Thymus (tissue), 11 donors: Measurements from ENCODE around the gene DCC. TPM values are rescaled to one million over a fixed set of nuclear protein-coding genes. Genes with fewer than 3 reads are reported as not detected.
"Not testable (repeated sequence)": the region's sequence is repeated elsewhere in the genome, so short reads cannot be mapped to it uniquely, and the experiment has no call there.

Source experiments
- DNase-seq, 9 donors: peaks; one replicate each; pipeline ENCODE4 v3.0.0-alpha.2; 2013; ENCODE audit warnings: low spot score in 9 of 9, low read depth in 6 of 9, missing footprints in 1 of 9
- H3K27ac ChIP-seq, 2 donors: one replicate each; pipeline ENCODE4 v1.5.1; 2013; ENCODE audit warnings: control low read depth in 1 of 2, low read depth in 1 of 2, low read length in 1 of 2, mild to moderate bottlenecking in 1 of 2, moderate library complexity in 1 of 2
- H3K27me3 ChIP-seq, 2 donors: one replicate each; pipeline ENCODE4 v1.5.1; 2013; ENCODE audit warnings: low read length in 1 of 2; ENCODE audit not compliant: control insufficient read depth in 2 of 2, insufficient read depth in 1 of 2
- H3K36me3 ChIP-seq, 2 donors: one replicate each; pipeline ENCODE4 v1.5.1; 2013; ENCODE audit warnings: low read length in 1 of 2, mild to moderate bottlenecking in 1 of 2, moderate library complexity in 1 of 2; ENCODE audit not compliant: control insufficient read depth in 2 of 2, insufficient read depth in 2 of 2
- H3K4me1 ChIP-seq, 2 donors: one replicate each; pipeline ENCODE4 v1.5.1; 2013; ENCODE audit warnings: low read length in 2 of 2; ENCODE audit not compliant: control insufficient read depth in 2 of 2, insufficient read depth in 2 of 2
- H3K4me3 ChIP-seq, 2 donors: one replicate each; pipeline ENCODE4 v1.5.1; 2013; ENCODE audit warnings: low read length in 2 of 2, control low read depth in 1 of 2, mild to moderate bottlenecking in 1 of 2
- H3K9me3 ChIP-seq, 2 donors: one replicate each; pipeline ENCODE4 v1.5.1; 2013; ENCODE audit warnings: low read length in 1 of 2, mild to moderate bottlenecking in 1 of 2; ENCODE audit not compliant: control insufficient read depth in 2 of 2, insufficient read depth in 1 of 2
- WGBS: extraction: QIAGEN DNeasy Blood & Tissue Kit; methylation state at CpG from one replicate; pipeline ENCODE4 v1.1.7; 2013; 5-methylcytosine and 5-hydroxymethylcytosine counted together
- polyA plus RNA-seq: library from polyadenylated mRNA; stranded (reverse); fragments of 200-250 nt; gene quantifications from one replicate; pipeline ENCODE4 v1.2.3, GENCODE V29; 2013
- total RNA-seq: library from RNA; stranded (reverse); fragments of 120-200 nt; gene quantifications from one replicate; pipeline ENCODE4 v1.2.4, GENCODE V29; 2013
- donor health status: healthy.

The DCC gene
- total and polyA plus RNA-seq, 2 donors, result 0.68 to 7.6 TPM

DNA sequence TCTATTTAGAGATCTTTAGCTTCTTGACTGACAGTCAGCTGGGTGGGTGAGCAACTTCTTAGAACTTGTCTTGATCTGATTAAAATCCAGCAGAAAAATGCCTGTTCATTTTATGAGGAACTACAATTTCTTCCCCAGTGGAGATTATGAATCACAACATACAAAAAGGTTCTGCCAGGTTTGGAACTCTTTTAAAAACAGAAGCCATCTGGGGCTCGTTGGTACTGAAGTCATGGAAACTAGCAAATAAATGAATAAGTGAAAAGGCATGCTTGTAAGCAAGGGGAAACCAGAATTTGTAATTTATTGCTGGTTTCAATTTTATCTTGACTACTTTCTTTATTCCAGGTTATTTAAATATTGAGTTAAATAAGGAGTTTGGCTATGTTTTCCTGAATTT is 1117.1 kb downstream of the DCC start:
- DNase-seq, result no peak
- no peaks in the 10 kb centered on the region for H3K4me1 ChIP-seq
- H3K27me3 ChIP-seq, result no peaks in the 10 kb centered on the region
- no peaks in the 10 kb centered on the region for H3K36me3 ChIP-seq
- no peak overlapping the region for H3K4me3 ChIP-seq
- H3K27ac ChIP-seq, result no peak overlapping the region
- 18% methylated on average over 1 of the region's 1 CpG for WGBS
- no peaks in the 10 kb centered on the region for H3K9me3 ChIP-seq

DNA sequence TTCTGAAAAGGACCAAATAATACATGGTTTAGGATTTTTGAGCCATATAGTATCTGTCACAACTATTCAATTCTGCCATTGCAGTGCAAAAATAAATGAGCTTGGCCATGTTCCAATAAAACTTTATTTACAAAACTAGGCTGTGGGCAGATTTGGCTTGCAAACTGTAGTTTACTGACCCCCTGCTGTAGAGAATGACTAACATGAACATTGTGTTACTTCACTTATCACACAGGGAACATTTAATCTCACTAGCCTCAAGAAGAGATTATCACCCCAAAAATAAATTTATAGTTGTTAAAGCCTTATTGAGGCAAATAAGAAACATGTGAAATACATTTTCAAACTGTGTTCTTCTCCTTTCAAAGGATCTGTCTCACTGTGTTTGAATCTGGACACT is 1118.3 kb downstream of the DCC start:
- no peak overlapping the region for H3K4me3 ChIP-seq
- no peaks in the 10 kb centered on the region for H3K27me3 ChIP-seq
- H3K27ac ChIP-seq, result no peak overlapping the region
- H3K9me3 ChIP-seq, result no peaks in the 10 kb centered on the region
- no peaks in the 10 kb centered on the region for H3K36me3 ChIP-seq
- no peaks in the 10 kb centered on the region for H3K4me1 ChIP-seq
- no peak for DNase-seq

DNA sequence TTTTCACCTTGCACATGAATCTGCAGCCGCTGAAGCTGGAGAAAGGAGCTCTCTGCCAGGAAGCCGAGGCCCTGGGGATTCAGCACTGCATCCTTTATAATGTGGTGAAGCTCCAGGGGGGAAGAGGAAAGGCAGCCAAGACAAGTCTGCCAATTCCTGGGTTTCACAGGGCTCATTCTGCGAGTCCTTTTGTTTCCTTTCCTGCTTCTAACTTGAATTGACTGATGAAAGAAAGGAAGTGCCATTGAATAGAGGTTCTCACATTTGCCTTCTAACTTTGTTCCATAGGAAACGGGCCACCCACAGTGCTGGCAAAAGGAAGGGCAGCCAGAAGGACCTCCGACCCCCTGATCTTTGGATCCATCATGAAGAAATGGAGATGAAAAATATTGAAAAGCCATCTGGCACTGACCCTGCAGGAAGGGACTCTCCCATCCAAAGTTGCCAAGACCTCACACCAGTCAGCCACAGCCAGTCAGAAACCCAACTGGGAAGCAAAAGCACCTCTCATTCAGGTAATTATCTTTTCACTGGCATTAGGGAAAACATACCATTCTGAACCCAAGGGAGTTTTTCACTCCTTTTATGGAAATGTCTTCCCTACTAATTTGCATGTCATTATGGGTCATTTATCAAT is 1119.1 kb downstream of the DCC start:
- no peaks in the 10 kb centered on the region for H3K27me3 ChIP-seq
- no peak overlapping the region for H3K27ac ChIP-seq
- H3K4me1 ChIP-seq, result no peaks in the 10 kb centered on the region
- WGBS, result 23% methylated on average over 5 of the region's 5 CpGs
- DNase-seq, result no peak
- no peaks in the 10 kb centered on the region for H3K36me3 ChIP-seq
- H3K9me3 ChIP-seq, result no peaks in the 10 kb centered on the region
- H3K4me3 ChIP-seq, result no peak overlapping the region

DNA sequence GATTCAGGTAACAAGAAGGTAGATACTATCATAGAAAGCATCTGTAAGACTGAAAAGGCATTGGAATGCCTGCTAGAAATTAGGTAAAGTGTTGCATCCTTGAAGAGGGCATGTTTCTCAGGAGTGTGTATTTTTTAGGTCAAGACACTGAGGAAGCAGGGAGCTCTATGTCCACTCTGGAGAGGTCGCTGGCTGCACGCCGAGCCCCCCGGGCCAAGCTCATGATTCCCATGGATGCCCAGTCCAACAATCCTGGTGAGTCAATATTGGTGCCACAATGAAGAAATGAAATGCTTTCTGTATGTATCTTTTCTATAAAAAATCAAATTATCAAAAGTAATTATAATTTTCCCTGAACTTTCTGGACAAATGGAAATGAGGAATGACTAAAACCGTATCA is 1127.8 kb downstream of the DCC start:
- DNase-seq, result no peak
- 95% methylated on average over 5 of the region's 5 CpGs for WGBS

DNA sequence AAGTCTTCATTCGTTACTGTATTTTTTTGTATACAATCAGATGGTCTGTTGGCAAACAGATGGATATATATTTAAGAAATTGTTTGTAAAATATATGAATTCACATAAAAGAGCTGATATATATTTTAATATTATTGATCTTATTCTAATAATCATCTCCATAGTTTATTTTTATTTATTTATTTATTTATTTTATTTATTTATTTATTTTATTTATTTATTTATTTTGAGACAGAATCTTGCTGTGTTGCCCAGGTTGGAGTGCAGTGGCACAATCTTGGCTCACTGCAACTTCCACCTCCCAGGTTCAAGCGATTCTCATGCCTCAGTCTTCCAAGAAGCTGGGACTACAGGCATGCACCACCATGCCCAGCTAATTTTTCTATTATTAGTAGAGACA is 1128.2 kb downstream of the DCC start:
- not testable (repeated sequence) for H3K27ac ChIP-seq, H3K4me1 ChIP-seq, H3K36me3 ChIP-seq, H3K4me3 ChIP-seq, DNase-seq, H3K27me3 ChIP-seq, H3K9me3 ChIP-seq
- 96% methylated on average over 2 of the region's 2 CpGs for WGBS

More for the DNA sequence above, 1127.8 kb downstream of the DCC start:
- no peaks in the 10 kb centered on the region for H3K27me3 ChIP-seq
- H3K9me3 ChIP-seq, result no peaks in the 10 kb centered on the region
- H3K4me3 ChIP-seq, result no peak overlapping the region
- H3K36me3 ChIP-seq, result no peaks in the 10 kb centered on the region
- H3K27ac ChIP-seq, result no peak overlapping the region
- H3K4me1 ChIP-seq, result no peaks in the 10 kb centered on the region

DNA sequence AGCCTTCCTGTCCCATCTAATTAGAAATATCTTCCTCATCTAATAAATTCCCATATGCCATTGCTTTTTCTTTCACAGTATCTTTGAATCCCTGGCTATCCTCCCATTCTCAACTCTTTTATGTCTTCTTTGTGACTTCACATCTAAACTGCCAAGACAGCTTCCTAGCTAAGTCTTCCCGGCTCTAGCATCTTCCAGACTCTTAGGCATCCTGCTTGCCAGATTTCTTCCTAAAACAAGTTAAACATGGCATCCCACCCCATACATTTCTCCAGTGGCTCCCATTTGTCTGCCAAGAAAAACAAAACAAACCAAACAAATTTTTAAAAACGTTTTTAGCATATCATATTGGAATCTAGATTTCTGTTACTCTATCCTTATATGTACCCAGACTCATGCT is 1132.5 kb downstream of the DCC start:
- H3K27ac ChIP-seq, result no peak overlapping the region
- no peak for DNase-seq
- WGBS, result 51% methylated on average over 2 of the region's 2 CpGs
- H3K4me3 ChIP-seq, result no peak overlapping the region
- H3K36me3 ChIP-seq, result no peaks in the 10 kb centered on the region
- H3K9me3 ChIP-seq, result peaks cover 0 to 7% of the 10 kb centered on the region in 2 donors
- H3K27me3 ChIP-seq, result no peaks in the 10 kb centered on the region
- H3K4me1 ChIP-seq, result no peaks in the 10 kb centered on the region

DNA sequence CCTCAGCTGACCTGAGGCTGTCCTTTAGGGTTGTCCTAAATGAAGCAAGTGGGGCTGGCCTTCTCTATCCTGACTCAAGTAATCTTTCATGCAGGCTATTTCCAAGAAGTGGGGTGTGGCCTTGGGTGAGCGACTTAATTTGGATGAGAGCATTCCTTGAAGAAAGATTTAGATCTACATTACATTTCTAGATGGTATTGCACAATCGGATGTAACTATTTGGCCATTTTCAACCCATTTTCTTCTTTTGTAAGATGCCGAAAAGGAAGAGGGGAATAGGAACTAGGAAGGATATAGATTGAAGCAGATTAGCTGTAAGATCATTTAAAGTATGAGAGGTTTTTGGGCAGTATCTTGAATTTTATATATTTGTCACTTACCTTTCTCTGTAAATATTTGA is 1138.2 kb downstream of the DCC start:
- 89% methylated on average over 3 of the region's 3 CpGs for WGBS
- H3K27ac ChIP-seq, result no peak overlapping the region
- no peaks in the 10 kb centered on the region for H3K27me3 ChIP-seq
- H3K9me3 ChIP-seq, result peaks cover 0 to 7% of the 10 kb centered on the region in 2 donors
- H3K4me1 ChIP-seq, result no peaks in the 10 kb centered on the region
- no peaks in the 10 kb centered on the region for H3K36me3 ChIP-seq
- no peak overlapping the region for H3K4me3 ChIP-seq
- no peak for DNase-seq

DNA sequence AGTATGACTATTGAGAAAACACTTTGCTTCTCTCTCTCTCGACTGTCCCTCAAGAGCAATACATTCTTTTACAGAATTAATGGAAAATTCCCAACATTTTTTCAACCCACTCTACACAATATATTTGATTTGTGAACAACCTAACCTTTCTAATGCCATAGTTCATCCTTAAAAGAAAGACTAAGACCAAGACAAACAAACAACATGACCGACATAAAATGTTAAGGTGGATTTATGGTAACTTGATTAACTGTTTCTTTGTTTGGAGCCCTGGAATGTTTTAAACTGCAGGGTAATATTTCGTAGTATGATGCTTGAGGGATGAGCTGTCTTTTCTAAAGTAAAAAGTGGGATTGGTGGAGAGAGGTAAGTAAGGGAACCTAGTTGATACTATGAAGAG is 1146.3 kb downstream of the DCC start:
- H3K36me3 ChIP-seq, result no peaks in the 10 kb centered on the region
- H3K4me3 ChIP-seq, result no peak overlapping the region
- H3K9me3 ChIP-seq, result no peaks in the 10 kb centered on the region
- H3K27me3 ChIP-seq, result no peaks in the 10 kb centered on the region
- H3K27ac ChIP-seq, result no peak overlapping the region
- DNase-seq, result no peak
- H3K4me1 ChIP-seq, result no peaks in the 10 kb centered on the region
- whole genome bisulfite sequencing, result 66% methylated on average over 3 of the region's 3 CpGs

DNA sequence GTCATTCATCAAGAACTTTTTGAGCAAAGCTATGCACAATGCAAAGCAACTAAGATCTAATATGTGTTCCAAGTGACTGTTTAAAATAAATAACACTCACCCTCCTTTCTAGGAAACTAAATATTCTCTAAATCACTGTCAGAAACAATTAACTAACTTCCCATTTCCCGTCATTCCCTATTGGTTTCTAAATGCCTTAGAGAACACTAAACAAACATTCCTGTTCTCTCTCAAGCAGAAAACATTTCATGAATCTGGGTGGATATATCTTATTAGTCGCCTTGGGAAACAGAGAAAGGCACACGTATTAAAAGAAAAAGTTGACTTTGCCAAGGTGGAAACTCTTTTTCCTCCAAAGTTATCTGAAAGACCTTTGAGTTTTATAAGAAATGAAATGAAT is 1149.3 kb downstream of the DCC start:
- Histone ChIP-seq H3K4me1 (no peaks in the 10 kb centered on the region), H3K36me3 (no peaks in the 10 kb centered on the region), H3K4me3 (no peak overlapping the region), H3K27ac (no peak overlapping the region), H3K9me3 (no peaks in the 10 kb centered on the region), H3K27me3 (no peaks in the 10 kb centered on the region)
- WGBS, result 30% methylated on average over 3 of the region's 3 CpGs
- DNase-seq, result no peak

DNA sequence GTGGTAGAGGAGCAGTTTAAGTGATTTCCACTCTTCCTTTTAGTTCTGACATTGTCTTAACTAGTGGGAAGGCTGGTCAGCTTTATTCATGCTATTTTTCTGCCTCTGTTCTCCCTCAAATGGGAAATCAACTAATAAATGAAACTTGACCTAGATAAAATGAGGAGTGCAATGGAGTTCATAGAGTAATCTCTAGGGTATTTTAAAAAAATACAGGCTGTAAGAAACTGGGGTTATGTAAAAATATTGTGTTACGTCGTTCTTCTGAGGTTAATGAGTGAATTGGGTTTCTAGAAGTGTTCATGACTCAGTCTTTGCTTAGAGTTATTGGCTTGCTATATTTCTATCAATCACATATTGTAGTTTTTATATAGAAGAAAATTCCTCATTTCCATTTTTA is 1150.0 kb downstream of the DCC start:
- H3K27ac ChIP-seq, result no peak overlapping the region
- no peaks in the 10 kb centered on the region for H3K36me3 ChIP-seq
- no peaks in the 10 kb centered on the region for H3K27me3 ChIP-seq
- WGBS, result 94% methylated on average over 2 of the region's 2 CpGs
- H3K9me3 ChIP-seq, result no peaks in the 10 kb centered on the region
- H3K4me1 ChIP-seq, result no peaks in the 10 kb centered on the region
- no peak overlapping the region for H3K4me3 ChIP-seq
- DNase-seq, result no peak
